KMS-11 (cell line): ENCODE results near the gene COL6A5.

Experiments
- H2AFZ ChIP-seq: fragments of 200-600 bp; sonication (generic); 2 replicates; pipeline ENCODE4 v1.6.1; 2016; ENCODE audit warnings: antibody characterized with exemption, mixed run types, low read depth
- H3K27ac ChIP-seq: fragments of 200-600 bp; sonication (generic); 2 replicates; pipeline ENCODE4 v1.6.1; 2016; ENCODE audit warnings: mild to moderate bottlenecking, mixed run types
- H3K27me3 ChIP-seq: fragments of 200-600 bp; sonication (generic); 2 replicates; pipeline ENCODE4 v1.6.1; 2017; ENCODE audit warnings: mild to moderate bottlenecking, low read depth, mixed run types, moderate library complexity; ENCODE audit not compliant: insufficient read depth
- H3K36me3 ChIP-seq: fragments of 200-600 bp; sonication (generic); 2 replicates; pipeline ENCODE4 v1.6.1; 2017; ENCODE audit warnings: mild to moderate bottlenecking, mixed run types; ENCODE audit not compliant: insufficient read depth
- H3K4me1 ChIP-seq: fragments of 200-600 bp; sonication (generic); 2 replicates; pipeline ENCODE4 v1.6.1; 2016; ENCODE audit warnings: mild to moderate bottlenecking, low read depth, mixed run types; ENCODE audit not compliant: poor library complexity, severe bottlenecking
- H3K4me2 ChIP-seq: fragments of 200-600 bp; sonication (generic); 2 replicates; pipeline ENCODE4 v1.7.0; 2016; ENCODE audit warnings: mild to moderate bottlenecking, mixed run types
- H3K4me3 ChIP-seq: fragments of 200-600 bp; sonication (generic); IDR thresholded peaks from 2 replicates; pipeline ENCODE4 v1.6.1; 2017; ENCODE audit warnings: low read depth, low read length, mixed read lengths; ENCODE audit not compliant: insufficient read depth
- H3K79me2 ChIP-seq: fragments of 200-600 bp; sonication (generic); 2 replicates; pipeline ENCODE4 v1.6.1; 2016; ENCODE audit warnings: low read depth, mixed run types; ENCODE audit not compliant: insufficient read depth
- H3K9ac ChIP-seq: fragments of 200-600 bp; sonication (generic); 2 replicates; pipeline ENCODE4 v1.6.1; 2016; ENCODE audit warnings: mild to moderate bottlenecking, mixed run types
- H4K20me1 ChIP-seq: fragments of 200-600 bp; sonication (generic); 2 replicates; pipeline ENCODE4 v1.6.1; 2016; ENCODE audit warnings: mild to moderate bottlenecking, mixed run types; ENCODE audit not compliant: insufficient read depth
- TF ChIP-seq, protein P1 (sequence below): fragments of 200-600 bp; sonication (generic); conservative IDR thresholded peaks from 2 replicates; pipeline ENCODE4 v1.6.1; 2017; ENCODE audit warnings: low read depth, mild to moderate bottlenecking, antibody characterized with exemption, low read length, moderate library complexity, mixed read lengths

COL6A5 gene

DNA sequence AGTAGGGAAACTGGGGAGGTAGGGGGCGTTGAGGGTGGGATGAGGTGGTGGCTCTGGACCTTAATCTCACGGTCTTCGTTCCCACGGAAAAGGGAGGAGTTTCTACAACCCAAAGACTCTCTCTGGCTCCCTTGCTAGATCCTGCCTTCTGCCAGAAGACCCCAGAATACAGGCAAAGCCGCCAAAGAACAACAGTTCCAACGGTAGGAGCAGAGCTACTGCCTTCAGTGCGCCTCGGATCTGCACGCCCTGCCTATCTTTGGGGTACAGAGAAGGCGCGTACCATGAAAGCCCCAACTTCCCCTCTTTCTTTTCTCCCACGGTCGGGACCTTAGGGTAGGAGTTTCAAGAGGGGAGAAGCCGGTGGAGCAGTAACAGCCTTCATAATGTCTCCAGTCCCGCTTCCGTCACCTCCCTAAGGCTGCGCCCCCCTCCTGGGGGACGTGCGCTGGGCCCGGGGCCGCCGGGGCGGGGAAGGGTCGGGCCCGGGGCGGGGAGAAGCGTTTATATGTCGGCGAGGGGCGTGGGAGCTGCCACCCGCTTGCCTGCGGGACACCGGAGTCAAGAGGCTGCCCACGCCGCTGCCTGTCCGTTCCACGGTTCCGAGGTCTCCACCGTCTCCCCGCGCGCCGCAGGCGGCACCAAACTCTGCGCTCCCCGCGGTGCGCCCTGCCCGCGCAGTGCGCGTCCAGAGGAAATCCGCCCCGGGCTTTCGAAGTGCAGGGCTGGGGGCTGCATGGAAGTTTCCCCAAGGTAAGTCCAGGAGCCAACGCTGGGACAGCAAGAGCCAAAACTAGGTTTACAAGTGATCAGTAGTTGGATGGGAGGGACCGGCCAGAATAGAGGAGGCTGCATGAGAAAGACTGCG, 171.4 kb downstream of the COL6A5 start, which contains the start of gene COL6A6:
TSS of gene COL6A6 (plus strand) at position 533 of the 868 bp plus-strand sequence. CDS start 43,188 bp downstream, outside the sequence.
- H3K4me3 ChIP-seq = no peak within 1 kb of the TSS
- TF ChIP-seq, protein P1, sequence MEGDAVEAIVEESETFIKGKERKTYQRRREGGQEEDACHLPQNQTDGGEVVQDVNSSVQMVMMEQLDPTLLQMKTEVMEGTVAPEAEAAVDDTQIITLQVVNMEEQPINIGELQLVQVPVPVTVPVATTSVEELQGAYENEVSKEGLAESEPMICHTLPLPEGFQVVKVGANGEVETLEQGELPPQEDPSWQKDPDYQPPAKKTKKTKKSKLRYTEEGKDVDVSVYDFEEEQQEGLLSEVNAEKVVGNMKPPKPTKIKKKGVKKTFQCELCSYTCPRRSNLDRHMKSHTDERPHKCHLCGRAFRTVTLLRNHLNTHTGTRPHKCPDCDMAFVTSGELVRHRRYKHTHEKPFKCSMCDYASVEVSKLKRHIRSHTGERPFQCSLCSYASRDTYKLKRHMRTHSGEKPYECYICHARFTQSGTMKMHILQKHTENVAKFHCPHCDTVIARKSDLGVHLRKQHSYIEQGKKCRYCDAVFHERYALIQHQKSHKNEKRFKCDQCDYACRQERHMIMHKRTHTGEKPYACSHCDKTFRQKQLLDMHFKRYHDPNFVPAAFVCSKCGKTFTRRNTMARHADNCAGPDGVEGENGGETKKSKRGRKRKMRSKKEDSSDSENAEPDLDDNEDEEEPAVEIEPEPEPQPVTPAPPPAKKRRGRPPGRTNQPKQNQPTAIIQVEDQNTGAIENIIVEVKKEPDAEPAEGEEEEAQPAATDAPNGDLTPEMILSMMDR = no peak
- H3K9ac ChIP-seq = no peak within 1 kb of the TSS
- H4K20me1 ChIP-seq = no peaks in the 10 kb centered on the region
- H3K36me3 ChIP-seq = no peaks in the 10 kb centered on the region
- no peaks in the 10 kb centered on the region for H3K27me3 ChIP-seq
- no peak within 1 kb of the TSS for H3K27ac ChIP-seq
- no peaks in the 10 kb centered on the region for H3K79me2 ChIP-seq
- H3K4me2 ChIP-seq = no peak within 1 kb of the TSS
- H3K4me1 ChIP-seq = no peaks in the 10 kb centered on the region
- no peak within 1 kb of the TSS for H2AFZ ChIP-seq

DNA sequence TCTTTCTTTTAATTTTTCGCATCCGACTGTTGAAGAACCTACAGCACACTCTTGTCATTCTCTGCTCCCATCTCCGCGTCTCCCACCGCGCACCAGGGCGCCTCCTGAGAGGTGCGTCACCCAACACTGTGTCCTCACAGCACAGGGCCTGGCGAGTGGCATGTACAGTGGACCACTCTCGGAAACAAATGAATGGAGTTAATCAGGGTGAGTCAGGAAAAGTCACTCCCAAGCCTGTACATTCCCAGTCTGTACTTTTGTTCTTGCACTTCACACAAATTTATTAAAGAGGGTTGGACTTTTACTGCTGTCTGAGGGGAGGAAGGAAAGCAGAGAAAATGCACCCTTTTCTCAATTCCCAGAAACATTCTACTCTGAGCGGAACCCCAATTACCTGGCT, 172.1 kb downstream of the COL6A5 start:
- H3K4me3 ChIP-seq = no peak overlapping the region
- H3K9ac ChIP-seq = no peak overlapping the region
- H3K27me3 ChIP-seq = no peaks in the 10 kb centered on the region
- H2AFZ ChIP-seq = no peak overlapping the region
- no peaks in the 10 kb centered on the region for H4K20me1 ChIP-seq
- no peaks in the 10 kb centered on the region for H3K36me3 ChIP-seq
- H3K4me1 ChIP-seq = no peaks in the 10 kb centered on the region
- TF ChIP-seq, protein P1 = no peak
- H3K79me2 ChIP-seq = no peaks in the 10 kb centered on the region
- H3K4me2 ChIP-seq = no peak overlapping the region
- no peak overlapping the region for H3K27ac ChIP-seq

DNA sequence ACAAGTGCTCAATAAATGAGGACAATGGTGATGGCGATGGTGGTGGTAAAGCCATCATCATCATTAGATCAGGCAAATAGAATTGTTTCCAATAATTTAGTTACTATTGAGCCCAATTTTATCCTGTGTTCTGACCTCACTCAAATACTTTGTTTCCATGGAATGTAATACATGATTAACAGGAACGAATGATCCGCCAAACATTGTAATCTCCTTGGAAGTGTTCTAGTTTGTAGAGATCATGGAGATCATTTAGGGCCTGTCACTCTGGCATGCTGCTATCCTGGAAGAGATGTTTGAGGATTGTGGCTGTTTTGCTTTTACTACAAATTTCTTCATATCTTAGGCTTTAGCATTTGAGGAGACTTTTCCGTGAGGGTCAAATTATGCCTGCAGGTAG, 174.3 kb downstream of the COL6A5 start:
- no peak overlapping the region for H3K4me2 ChIP-seq
- H2AFZ ChIP-seq = no peak overlapping the region
- H3K27me3 ChIP-seq = no peaks in the 10 kb centered on the region
- H4K20me1 ChIP-seq = no peaks in the 10 kb centered on the region
- no peaks in the 10 kb centered on the region for H3K79me2 ChIP-seq
- H3K4me1 ChIP-seq = no peaks in the 10 kb centered on the region
- no peak overlapping the region for H3K9ac ChIP-seq
- H3K4me3 ChIP-seq = no peak overlapping the region
- TF ChIP-seq, protein P1 = no peak
- H3K27ac ChIP-seq = no peak overlapping the region
- H3K36me3 ChIP-seq = no peaks in the 10 kb centered on the region

DNA sequence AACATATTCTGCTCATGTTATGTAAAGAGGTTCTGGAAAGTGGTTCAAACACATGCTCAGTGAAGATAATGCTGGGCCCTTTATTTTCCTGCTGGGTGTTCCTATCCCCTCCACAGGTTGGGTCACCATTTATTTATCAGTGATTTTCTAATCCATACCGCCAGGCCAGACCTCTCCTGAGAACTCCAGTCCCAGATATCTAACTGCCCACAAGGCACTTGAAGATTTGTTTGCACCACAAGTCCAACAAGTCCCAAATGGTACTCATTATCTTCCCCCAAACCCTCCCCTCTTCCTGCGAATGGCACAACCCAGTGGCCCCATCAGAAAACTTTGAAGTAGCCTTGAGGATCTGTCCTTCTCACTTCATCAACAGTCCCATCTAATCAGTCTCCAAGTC, 176.9 kb downstream of the COL6A5 start:
- Histone ChIP-seq H3K27me3 (no peaks in the 10 kb centered on the region), H3K4me1 (no peaks in the 10 kb centered on the region), H4K20me1 (no peaks in the 10 kb centered on the region), H3K27ac (no peak overlapping the region), H3K9ac (no peak overlapping the region), H3K79me2 (no peaks in the 10 kb centered on the region), H3K4me2 (no peak overlapping the region), H2AFZ (no peak overlapping the region), H3K36me3 (no peaks in the 10 kb centered on the region), H3K4me3 (no peak overlapping the region)
- TF ChIP-seq, protein P1 = no peak
